Activated gamma-delta T cell treated with anti-CD3 and anti-CD28 coated beads, Interleukin-2, amount 50 U/mL, for 16 hours (primary cell): ENCODE results near the gene DTX2.
A peak's percentile ranks its signal among the peaks of the same experiment; 100 is the strongest.
"Not testable (repeated sequence)": the region's sequence is repeated elsewhere in the genome, so short reads cannot be mapped to it uniquely, and the experiment has no call there.

Experiments used
- DNase-seq: peaks from one replicate; pipeline ENCODE4 v3.0.0-alpha.2; 2020; ENCODE audit warnings: low read depth

Gene DTX2

GRCh38 chr7:76461464-76462101, at the start of gene DTX2:
Gene DTX2, plus strand, starts transcription at chr7:76461709. Its CDS starts 18,801 bp downstream, at chr7:76480510.
- DNase-seq, result peak; percentile 20

DNA sequence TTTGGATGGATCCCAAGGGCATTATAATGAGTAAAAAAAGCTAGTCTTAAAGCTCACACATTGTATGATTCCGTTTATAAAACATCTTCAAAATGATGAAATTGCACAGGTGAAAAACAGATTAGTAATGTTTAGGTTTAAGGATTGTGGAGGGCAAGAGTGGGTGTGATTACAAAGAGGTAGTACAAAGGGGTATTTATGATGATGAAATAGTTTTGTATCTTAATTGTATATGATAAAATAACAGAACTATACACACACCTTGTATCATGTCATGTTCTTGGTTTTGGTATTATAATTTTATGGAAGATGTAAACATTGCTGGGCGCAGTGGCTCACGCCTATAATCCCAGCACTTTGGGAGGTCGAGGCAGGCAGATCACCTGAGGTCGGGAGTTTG, 49.3 kb upstream of the DTX2 start:
- DNase-seq, result no peak

GRCh38 chr7:76417654-76418310, 43.7 kb upstream of the DTX2 start:
- DNase-seq, result not testable (repeated sequence)

GRCh38 chr7:76421097-76421496, 40.4 kb upstream of the DTX2 start:
- not testable (repeated sequence) for DNase-seq

- no peak for DNase-seq
Observed at GRCh38 chr7:76423666-76424412, 37.7 kb upstream of the DTX2 start.

GRCh38 chr7:76424413-76425111, 36.9 kb upstream of the DTX2 start, which contains the start of gene ZP3:
Gene ZP3, plus strand, starts transcription at chr7:76424950. Its CDS starts 15 bp downstream, at chr7:76424965.
- DNase-seq, result no peak

GRCh38 chr7:76425156-76425555, 36.4 kb upstream of the DTX2 start:
- no peak for DNase-seq

DNA sequence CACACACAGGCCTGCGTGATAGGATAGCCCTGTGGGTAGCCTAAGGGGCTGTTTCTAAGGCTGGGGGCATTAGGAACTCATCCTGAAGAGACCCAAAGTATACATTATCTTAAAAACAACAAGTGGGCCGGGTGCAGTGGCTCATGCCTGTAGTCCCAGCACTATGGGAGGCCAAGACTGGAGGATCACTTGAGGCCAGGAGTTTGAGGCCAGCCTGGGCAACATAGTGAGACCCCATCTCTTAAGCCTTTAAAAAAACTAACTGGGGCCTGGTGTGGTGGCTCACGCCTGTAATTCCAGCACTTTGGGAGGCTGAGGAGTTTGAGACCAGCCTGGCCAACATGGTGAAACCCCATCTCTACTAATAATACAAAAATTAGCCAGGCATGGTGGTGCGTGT, 36.0 kb upstream of the DTX2 start:
- not testable (repeated sequence) for DNase-seq

DNA sequence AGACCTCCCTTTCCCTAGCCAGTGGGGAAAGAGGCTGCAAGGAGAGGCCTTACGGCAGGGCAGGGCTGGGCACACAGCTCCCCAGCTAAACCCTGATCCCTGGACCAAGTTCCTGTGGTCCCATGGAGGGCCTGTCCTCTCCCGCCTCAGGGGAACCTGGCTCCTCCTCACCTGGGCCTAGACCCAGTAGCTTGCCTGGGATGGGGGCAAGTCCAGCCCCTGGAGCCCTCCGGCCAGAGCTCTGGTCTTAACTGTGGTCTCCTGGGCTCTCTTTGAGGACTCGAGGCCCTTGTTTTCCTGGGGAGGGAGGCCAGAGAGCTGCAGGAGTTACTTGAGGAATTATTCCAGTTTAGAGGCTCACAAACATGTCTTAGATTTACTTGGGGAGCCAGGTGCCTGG, 35.3 kb upstream of the DTX2 start:
- DNase-seq, result no peak

- no peak for DNase-seq
Observed at GRCh38 chr7:76427635-76428034, 33.9 kb upstream of the DTX2 start.

DNA sequence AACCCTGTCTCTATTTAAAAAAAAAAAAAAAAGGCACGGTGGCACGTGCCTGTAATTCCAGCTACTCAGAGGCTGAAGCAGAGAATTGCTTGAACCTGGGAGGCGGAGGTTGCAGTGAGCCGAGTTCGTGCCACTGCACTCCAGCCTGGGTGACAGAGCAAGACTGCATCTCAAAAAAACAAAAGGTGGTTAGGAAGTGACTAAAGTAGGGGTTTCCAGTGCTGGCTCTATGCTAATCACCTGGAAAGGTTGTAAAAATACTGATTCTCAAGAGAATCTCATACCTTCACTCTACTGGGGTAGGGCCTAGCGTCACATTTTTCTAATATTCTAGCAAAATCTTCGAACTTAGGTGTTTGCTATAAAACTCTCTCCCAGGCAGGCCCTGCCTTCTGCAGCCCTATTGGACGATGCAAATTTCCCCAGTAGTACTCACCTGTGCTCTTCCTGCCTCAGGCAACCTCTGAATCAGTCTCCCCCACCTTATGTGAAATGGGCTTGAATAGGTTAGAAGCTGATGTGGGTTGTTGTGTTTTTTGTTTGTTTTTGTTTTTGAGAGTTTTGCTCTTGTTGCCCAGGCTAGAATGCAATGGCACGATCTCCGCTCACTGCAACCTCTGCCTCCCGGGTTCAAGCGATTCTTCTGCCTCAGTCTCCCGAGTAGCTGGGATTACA, 33.2 kb upstream of the DTX2 start:
- DNase-seq, result no peak

- DNase-seq, result no peak
Observed at GRCh38 chr7:76428868-76429805, 32.4 kb upstream of the DTX2 start.

GRCh38 chr7:76430211-76430610, 31.3 kb upstream of the DTX2 start:
- DNase-seq, result no peak

DNA sequence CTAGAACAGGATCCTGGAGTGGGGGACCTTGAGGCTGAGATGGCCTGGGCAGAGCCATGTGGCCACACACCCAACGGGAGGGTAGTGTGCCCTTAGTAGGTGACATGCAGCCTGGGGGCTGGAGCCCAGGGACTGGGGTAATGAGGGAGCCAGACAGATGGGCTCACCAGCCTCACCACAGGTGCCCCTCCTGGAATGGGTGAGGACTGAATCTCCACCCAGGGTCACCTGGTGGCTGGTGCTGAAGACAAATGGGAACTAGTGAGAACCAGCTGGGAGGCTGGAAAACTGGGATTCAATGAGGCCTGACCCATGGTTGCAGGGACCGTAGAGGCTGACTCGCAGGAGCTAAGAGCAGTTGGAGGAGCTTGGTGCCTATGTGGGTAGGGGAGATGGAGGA, 30.7 kb upstream of the DTX2 start:
- DNase-seq, result no peak

DNA sequence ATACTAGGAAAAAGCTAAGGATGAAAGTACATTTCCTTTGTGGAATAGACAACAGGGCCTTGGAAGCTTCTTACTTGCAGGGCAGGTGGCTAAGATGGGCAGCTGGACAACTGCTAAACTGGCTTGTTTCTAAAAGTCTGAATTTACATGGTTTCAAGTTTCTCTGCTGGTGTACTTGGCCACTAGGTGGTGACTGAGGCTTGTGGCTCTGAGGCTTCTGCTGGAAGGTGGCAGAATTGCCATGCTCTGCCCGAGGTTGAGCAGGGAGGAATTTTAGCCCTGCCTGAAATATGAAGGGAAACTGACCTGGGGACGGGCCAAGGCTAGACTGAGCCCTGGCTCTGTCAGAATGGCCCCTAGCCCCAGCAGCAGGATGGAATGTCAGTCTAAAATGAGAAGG, 23.6 kb upstream of the DTX2 start:
- peak; percentile 36 for DNase-seq

GRCh38 chr7:76439120-76439888, 22.2 kb upstream of the DTX2 start:
- DNase-seq, result not testable (repeated sequence)

GRCh38 chr7:76440404-76440803, 21.1 kb upstream of the DTX2 start:
- DNase-seq, result not testable (repeated sequence)

GRCh38 chr7:76441792-76442191, 19.7 kb upstream of the DTX2 start:
- DNase-seq, result not testable (repeated sequence)

DNA sequence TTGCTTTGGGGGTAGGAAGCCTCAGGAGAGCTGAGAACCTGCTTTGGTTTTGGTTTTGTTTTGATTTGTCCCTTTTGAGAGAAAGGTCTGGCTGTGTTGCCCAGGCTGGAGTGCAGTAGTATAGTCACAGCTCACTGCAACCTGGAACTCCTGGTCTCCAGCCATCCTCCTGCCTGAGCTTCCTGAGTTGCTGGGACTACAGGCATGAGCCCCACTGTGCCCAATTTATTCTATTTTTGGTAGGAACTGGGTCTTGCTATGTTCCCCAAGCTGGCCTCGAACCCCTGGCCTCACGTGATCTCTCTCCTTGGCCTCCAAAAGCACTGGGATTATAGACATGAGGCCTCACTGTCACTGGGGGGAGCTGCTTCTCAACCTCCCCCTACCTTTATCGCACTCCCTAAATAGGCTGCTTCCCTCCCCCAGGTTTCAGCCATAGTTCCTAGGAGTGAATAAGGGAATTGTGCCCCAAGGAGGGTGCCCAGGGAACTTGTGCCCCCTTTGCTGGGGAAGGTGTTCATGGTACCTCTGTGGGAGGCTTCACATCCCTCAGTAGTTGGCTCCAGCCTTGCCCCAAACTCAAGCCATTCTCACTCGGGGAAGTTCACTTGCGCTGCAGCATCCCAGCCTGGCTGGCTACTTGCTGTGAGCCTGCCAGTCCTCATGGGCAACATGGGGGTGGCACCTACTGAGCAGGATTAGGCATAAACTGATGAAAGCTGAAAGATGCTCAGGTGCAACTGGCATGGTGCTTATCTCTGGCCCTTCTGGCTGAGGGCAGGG, 18.7 kb upstream of the DTX2 start:
- not testable (repeated sequence) for DNase-seq
